Neuronal stem cell (in vitro differentiated cells): ENCODE results near the gene CPSF6.

Experiments
- DNase-seq: peaks from one replicate; pipeline ENCODE4 v3.0.0-alpha.2; 2013; ENCODE audit warnings: low spot score
- H2AFZ ChIP-seq: one replicate; pipeline ENCODE4 v1.6.1; 2013; ENCODE audit warnings: mild to moderate bottlenecking, low read length, inconsistent platforms
- H2AK5ac ChIP-seq: 2 replicates; pipeline ENCODE4 v1.6.1; 2013; ENCODE audit warnings: low read depth, mild to moderate bottlenecking, inconsistent platforms, low read length, moderate library complexity, mixed read lengths
- H2BK120ac ChIP-seq: 2 replicates; pipeline ENCODE4 v1.6.1; 2013; ENCODE audit warnings: low read depth, mild to moderate bottlenecking, inconsistent platforms, low read length, moderate library complexity, mixed read lengths
- H2BK12ac ChIP-seq: one replicate; pipeline ENCODE4 v1.6.1; 2013; ENCODE audit warnings: low read length, inconsistent platforms
- H2BK15ac ChIP-seq: 2 replicates; pipeline ENCODE4 v1.6.1; 2013; ENCODE audit warnings: mild to moderate bottlenecking, low read length, inconsistent platforms, mixed read lengths
- H2BK5ac ChIP-seq: one replicate; pipeline ENCODE4 v1.6.1; 2013; ENCODE audit warnings: inconsistent platforms, mild to moderate bottlenecking, low read length, moderate library complexity
- H3K14ac ChIP-seq: one replicate; pipeline ENCODE4 v1.6.1; 2013; ENCODE audit warnings: low read length, inconsistent platforms
- H3K18ac ChIP-seq: 2 replicates; pipeline ENCODE4 v1.6.1; 2013; ENCODE audit warnings: low read length, inconsistent platforms
- H3K23ac ChIP-seq: 2 replicates; pipeline ENCODE4 v1.6.1; 2013; ENCODE audit warnings: low read depth, mild to moderate bottlenecking, mixed read lengths, low read length, inconsistent platforms; ENCODE audit not compliant: poor library complexity
- H3K27ac ChIP-seq: replicated peaks from 3 replicates; pipeline ENCODE4 v1.5.1; 2013; ENCODE audit warnings: low read length, inconsistent platforms
- H3K27me3 ChIP-seq, 3 experiments: 2 replicates each; pipeline ENCODE4 v1.6.1; 2013; ENCODE audit warnings: low read length in 3 of 3, mild to moderate bottlenecking in 2 of 3, inconsistent platforms in 1 of 3, low read depth in 1 of 3, mixed read lengths in 1 of 3, moderate library complexity in 1 of 3; ENCODE audit not compliant: control insufficient read depth in 3 of 3, insufficient read depth in 3 of 3
- H3K36me3 ChIP-seq, 2 donors: replicated peaks in 1 of 2; 2 replicates each; pipeline ENCODE4 v1.6.1; 2013; ENCODE audit warnings: low read length in 2 of 2; ENCODE audit not compliant: control insufficient read depth in 2 of 2, insufficient read depth in 2 of 2
- H3K4ac ChIP-seq: 2 replicates; pipeline ENCODE4 v1.6.1; 2013; ENCODE audit warnings: inconsistent platforms, mild to moderate bottlenecking, low read length, moderate library complexity
- H3K4me1 ChIP-seq, 2 donors: 1 replicate in 1 of 2; 2 replicates in 1 of 2; pipeline ENCODE4 v1.6.1; 2013; ENCODE audit warnings: low read length in 2 of 2, low read depth in 1 of 2; ENCODE audit not compliant: control insufficient read depth in 2 of 2, insufficient read depth in 1 of 2
- H3K4me2 ChIP-seq: one replicate; pipeline ENCODE4 v1.6.1; 2013; ENCODE audit warnings: mild to moderate bottlenecking, low read length, inconsistent platforms; ENCODE audit not compliant: insufficient read depth, poor library complexity, severe bottlenecking
- H3K4me3 ChIP-seq, 2 donors: 2 replicates each; pipeline ENCODE4 v1.5.1; 2013; ENCODE audit warnings: low read length in 2 of 2, mild to moderate bottlenecking in 2 of 2, inconsistent platforms in 1 of 2, moderate library complexity in 1 of 2
- H3K79me1 ChIP-seq: one replicate; pipeline ENCODE4 v1.6.1; 2013; ENCODE audit warnings: low read depth, mild to moderate bottlenecking, inconsistent platforms, low read length, moderate library complexity
- H3K9ac ChIP-seq: one replicate; pipeline ENCODE4 v1.6.1; 2013; ENCODE audit warnings: mild to moderate bottlenecking, low read depth, low read length, inconsistent platforms; ENCODE audit not compliant: poor library complexity
- H3K9me3 ChIP-seq, 2 donors: replicated peaks in 1 of 2; 2 replicates each; pipeline versions ENCODE3 to v1.6.1; 2013; ENCODE audit warnings: low read length in 2 of 2, mild to moderate bottlenecking in 2 of 2, inconsistent platforms in 1 of 2, low read depth in 1 of 2, mixed read lengths in 1 of 2, moderate library complexity in 1 of 2; ENCODE audit not compliant: control insufficient read depth in 2 of 2, insufficient read depth in 1 of 2
- H4K8ac ChIP-seq: one replicate; pipeline ENCODE4 v1.6.1; 2013; ENCODE audit warnings: low read depth, mild to moderate bottlenecking, inconsistent platforms, low read length, moderate library complexity
- H4K91ac ChIP-seq: one replicate; pipeline ENCODE4 v1.6.1; 2013; ENCODE audit warnings: low read length, low read depth, mild to moderate bottlenecking, inconsistent platforms; ENCODE audit not compliant: poor library complexity
- WGBS, 2 donors: extraction: QIAGEN DNeasy Blood & Tissue Kit; methylation state at CpG; one replicate each; pipeline ENCODE4 v1.1.7; 2013; ENCODE audit warnings: missing lambda C conversion rate in 2 of 2, mixed read lengths in 1 of 2; ENCODE audit not compliant: insufficient read length in 2 of 2, insufficient replicate concordance in 1 of 2; ENCODE audit errors: extremely low coverage in 2 of 2; 5-methylcytosine and 5-hydroxymethylcytosine counted together

The CPSF6 gene

GRCh38 chr12:69240631-69240995 is 1.2 kb downstream of the CPSF6 start:
- peaks cover 0 to 10% of the 10 kb centered on the region in 2 donors for H3K9me3 ChIP-seq
- no peak overlapping the region for H3K9ac ChIP-seq
- no peak overlapping the region for H2BK5ac ChIP-seq
- no peak overlapping the region for H3K23ac ChIP-seq
- no peak overlapping the region for H3K27ac ChIP-seq
- H2AFZ ChIP-seq, result no peak overlapping the region
- no peak for DNase-seq
- H3K14ac ChIP-seq, result no peak overlapping the region
- no peak overlapping the region for H4K8ac ChIP-seq
- H3K36me3 ChIP-seq, result peaks cover 3 to 49% of the 10 kb centered on the region in 2 donors
- no peak overlapping the region for H3K18ac ChIP-seq
- no peak overlapping the region for H2BK12ac ChIP-seq
- H3K4ac ChIP-seq, result no peak overlapping the region
- peaks cover 3% of the 10 kb centered on the region for H3K79me1 ChIP-seq
- H3K4me1 ChIP-seq, result peaks cover 0 to 8% of the 10 kb centered on the region in 2 donors
- H3K4me2 ChIP-seq, result peak overlapping the region; percentile 40
- H2BK120ac ChIP-seq, result no peak overlapping the region
- H2BK15ac ChIP-seq, result no peak overlapping the region
- no peaks in the 10 kb centered on the region for H3K27me3 ChIP-seq
- peak overlapping the region; percentile 65 to 95 for H3K4me3 ChIP-seq
- H4K91ac ChIP-seq, result no peak overlapping the region
- WGBS, 2 donors, result no CpG with 5 or more reads among the region's 11 CpGs
- no peak overlapping the region for H2AK5ac ChIP-seq

DNA sequence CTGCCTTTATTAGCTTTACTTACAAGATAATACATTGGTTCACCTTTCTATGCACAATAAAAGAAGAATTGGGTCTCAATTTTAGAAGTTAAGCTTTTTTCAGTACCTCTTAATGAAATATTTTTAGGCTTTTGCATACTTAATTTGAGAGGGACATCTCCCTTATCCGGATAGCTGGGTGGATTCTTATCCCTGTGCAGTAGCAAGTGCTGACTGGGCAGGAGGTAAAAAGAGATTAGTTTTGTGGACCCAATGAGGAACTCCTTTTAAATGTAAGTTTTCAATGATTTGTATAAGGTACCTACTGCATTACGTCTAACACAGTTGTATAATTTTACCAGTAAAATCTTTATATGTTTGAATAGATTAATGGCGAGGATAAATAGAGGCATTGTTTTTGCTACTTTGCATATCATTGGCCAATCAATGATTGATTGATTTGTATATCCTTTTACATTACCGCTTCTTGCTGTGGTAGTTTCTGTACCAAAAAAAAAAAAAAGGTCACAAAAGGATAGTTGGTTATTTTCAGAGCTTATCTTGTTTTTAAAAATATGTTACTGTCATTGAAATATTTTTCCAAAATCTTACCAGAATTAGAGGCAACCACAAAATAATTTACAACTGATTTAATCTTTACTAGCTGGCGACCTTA is 2.2 kb downstream of the CPSF6 start:
- peak overlapping the region in 1 of 2 donors; percentile 65 for H3K4me3 ChIP-seq
- no peak overlapping the region for H3K23ac ChIP-seq
- no peak overlapping the region for H2AFZ ChIP-seq
- H2AK5ac ChIP-seq, result no peak overlapping the region
- DNase-seq, result no peak
- WGBS, 2 donors, result no CpG with 5 or more reads among the region's 5 CpGs
- no peak overlapping the region for H4K8ac ChIP-seq
- no peak overlapping the region for H2BK15ac ChIP-seq
- peaks cover 0 to 15% of the 10 kb centered on the region in 2 donors for H3K9me3 ChIP-seq
- H3K27me3 ChIP-seq, result no peaks in the 10 kb centered on the region
- peaks cover 3 to 53% of the 10 kb centered on the region in 2 donors for H3K36me3 ChIP-seq
- no peak overlapping the region for H2BK120ac ChIP-seq
- H3K4ac ChIP-seq, result no peak overlapping the region
- no peak overlapping the region for H3K27ac ChIP-seq
- H2BK5ac ChIP-seq, result no peak overlapping the region
- peaks cover 3% of the 10 kb centered on the region for H3K79me1 ChIP-seq
- no peak overlapping the region for H4K91ac ChIP-seq
- H3K18ac ChIP-seq, result no peak overlapping the region
- H3K9ac ChIP-seq, result no peak overlapping the region
- peaks cover 0 to 8% of the 10 kb centered on the region in 2 donors for H3K4me1 ChIP-seq
- no peak overlapping the region for H2BK12ac ChIP-seq
- H3K4me2 ChIP-seq, result peak overlapping the region; percentile 25
- H3K14ac ChIP-seq, result no peak overlapping the region

DNA sequence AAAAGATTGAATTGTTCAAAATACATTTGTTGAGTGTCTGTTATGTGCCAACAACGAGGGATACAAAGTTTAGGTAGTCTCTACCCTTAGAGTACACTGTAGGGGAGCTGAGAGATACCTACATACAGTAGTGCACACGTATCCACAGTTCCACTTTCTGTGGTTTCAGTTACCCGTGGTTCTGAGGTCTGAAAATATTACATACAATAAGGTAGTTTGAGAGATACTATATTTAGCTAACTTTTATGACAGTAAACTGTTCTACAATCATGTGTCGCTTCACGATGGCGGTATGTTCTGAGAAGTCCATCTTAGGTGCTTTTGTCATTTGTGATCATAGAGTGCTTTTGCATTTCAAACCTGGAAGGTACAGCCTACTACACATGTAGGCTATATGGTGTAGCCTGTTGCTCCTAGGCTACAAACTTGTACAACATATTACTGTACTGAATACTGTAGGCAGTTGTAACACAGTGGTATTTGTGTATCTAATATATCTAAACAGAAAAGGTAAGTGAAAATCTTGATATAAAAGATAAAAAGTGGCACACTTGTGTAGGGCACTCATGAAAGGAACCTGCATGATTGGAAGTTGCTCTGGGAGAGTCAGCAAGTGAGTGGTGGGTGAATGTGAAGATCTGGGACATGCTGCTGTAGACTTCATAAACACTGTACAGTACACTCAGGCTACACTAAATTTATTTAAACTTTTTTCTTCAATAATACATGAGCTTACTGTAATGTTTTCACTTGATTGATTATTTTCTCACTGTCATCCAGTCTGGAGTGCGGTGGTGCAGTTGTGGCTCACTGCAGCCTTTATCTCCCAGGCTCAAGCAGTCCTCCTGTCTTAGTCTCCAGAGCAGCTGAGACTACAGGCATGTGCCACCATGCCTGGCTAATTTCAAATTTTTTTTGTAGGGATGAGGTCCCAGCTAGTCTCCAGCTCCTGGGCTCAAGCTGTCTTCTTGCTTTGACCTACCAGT is 4.0 kb downstream of the CPSF6 start:
- no peak for DNase-seq
- Histone ChIP-seq H3K23ac (no peak overlapping the region), H2BK120ac (no peak overlapping the region), H3K4me2 (no peak overlapping the region), H3K4ac (no peak overlapping the region), H2AK5ac (no peak overlapping the region), H3K27me3 (no peaks in the 10 kb centered on the region), H2BK5ac (no peak overlapping the region), H3K27ac (no peak overlapping the region), H3K79me1 (peaks cover 3% of the 10 kb centered on the region), H4K91ac (no peak overlapping the region), H2BK15ac (no peak overlapping the region), H4K8ac (no peak overlapping the region), H3K36me3 (peaks cover 3 to 64% of the 10 kb centered on the region in 2 donors), H2AFZ (no peak overlapping the region), H3K4me3 (no peak overlapping the region), H3K9me3 (peaks cover 0 to 32% of the 10 kb centered on the region in 2 donors), H3K14ac (no peak overlapping the region), H3K18ac (no peak overlapping the region), H2BK12ac (no peak overlapping the region), H3K4me1 (peaks cover 0 to 8% of the 10 kb centered on the region in 2 donors), H3K9ac (no peak overlapping the region)
- WGBS, 2 donors, result no CpG with 5 or more reads among the region's 7 CpGs
